Neuronal stem cell (in vitro differentiated cells): ENCODE results near the gene MAP2K7.
A peak's percentile ranks its signal among the peaks of the same experiment; 100 is the strongest.
"Not testable (repeated sequence)": the region's sequence is repeated elsewhere in the genome, so short reads cannot be mapped to it uniquely, and the experiment has no call there.

Experiments used
- DNase-seq: peaks from one replicate; pipeline ENCODE4 v3.0.0-alpha.2; 2013; ENCODE audit warnings: low spot score
- H2AFZ ChIP-seq: one replicate; pipeline ENCODE4 v1.6.1; 2013; ENCODE audit warnings: mild to moderate bottlenecking, low read length, inconsistent platforms
- H2AK5ac ChIP-seq: 2 replicates; pipeline ENCODE4 v1.6.1; 2013; ENCODE audit warnings: low read depth, mild to moderate bottlenecking, inconsistent platforms, low read length, moderate library complexity, mixed read lengths
- H2BK120ac ChIP-seq: 2 replicates; pipeline ENCODE4 v1.6.1; 2013; ENCODE audit warnings: low read depth, mild to moderate bottlenecking, inconsistent platforms, low read length, moderate library complexity, mixed read lengths
- H2BK12ac ChIP-seq: one replicate; pipeline ENCODE4 v1.6.1; 2013; ENCODE audit warnings: low read length, inconsistent platforms
- H2BK15ac ChIP-seq: 2 replicates; pipeline ENCODE4 v1.6.1; 2013; ENCODE audit warnings: mild to moderate bottlenecking, low read length, inconsistent platforms, mixed read lengths
- H2BK5ac ChIP-seq: one replicate; pipeline ENCODE4 v1.6.1; 2013; ENCODE audit warnings: inconsistent platforms, mild to moderate bottlenecking, low read length, moderate library complexity
- H3K14ac ChIP-seq: one replicate; pipeline ENCODE4 v1.6.1; 2013; ENCODE audit warnings: low read length, inconsistent platforms
- H3K18ac ChIP-seq: 2 replicates; pipeline ENCODE4 v1.6.1; 2013; ENCODE audit warnings: low read length, inconsistent platforms
- H3K23ac ChIP-seq: 2 replicates; pipeline ENCODE4 v1.6.1; 2013; ENCODE audit warnings: low read depth, mild to moderate bottlenecking, mixed read lengths, low read length, inconsistent platforms; ENCODE audit not compliant: poor library complexity
- H3K27ac ChIP-seq: replicated peaks from 3 replicates; pipeline ENCODE4 v1.5.1; 2013; ENCODE audit warnings: low read length, inconsistent platforms
- H3K27me3 ChIP-seq, 3 experiments: 2 replicates each; pipeline ENCODE4 v1.6.1; 2013; ENCODE audit warnings: low read length in 3 of 3, mild to moderate bottlenecking in 2 of 3, inconsistent platforms in 1 of 3, low read depth in 1 of 3, mixed read lengths in 1 of 3, moderate library complexity in 1 of 3; ENCODE audit not compliant: control insufficient read depth in 3 of 3, insufficient read depth in 3 of 3
- H3K36me3 ChIP-seq, 2 donors: replicated peaks in 1 of 2; 2 replicates each; pipeline ENCODE4 v1.6.1; 2013; ENCODE audit warnings: low read length in 2 of 2; ENCODE audit not compliant: control insufficient read depth in 2 of 2, insufficient read depth in 2 of 2
- H3K4ac ChIP-seq: 2 replicates; pipeline ENCODE4 v1.6.1; 2013; ENCODE audit warnings: inconsistent platforms, mild to moderate bottlenecking, low read length, moderate library complexity
- H3K4me1 ChIP-seq, 2 donors: 1 replicate in 1 of 2; 2 replicates in 1 of 2; pipeline ENCODE4 v1.6.1; 2013; ENCODE audit warnings: low read length in 2 of 2, low read depth in 1 of 2; ENCODE audit not compliant: control insufficient read depth in 2 of 2, insufficient read depth in 1 of 2
- H3K4me2 ChIP-seq: one replicate; pipeline ENCODE4 v1.6.1; 2013; ENCODE audit warnings: mild to moderate bottlenecking, low read length, inconsistent platforms; ENCODE audit not compliant: insufficient read depth, poor library complexity, severe bottlenecking
- H3K4me3 ChIP-seq, 2 donors: 2 replicates each; pipeline ENCODE4 v1.5.1; 2013; ENCODE audit warnings: low read length in 2 of 2, mild to moderate bottlenecking in 2 of 2, inconsistent platforms in 1 of 2, moderate library complexity in 1 of 2
- H3K79me1 ChIP-seq: one replicate; pipeline ENCODE4 v1.6.1; 2013; ENCODE audit warnings: low read depth, mild to moderate bottlenecking, inconsistent platforms, low read length, moderate library complexity
- H3K9ac ChIP-seq: one replicate; pipeline ENCODE4 v1.6.1; 2013; ENCODE audit warnings: mild to moderate bottlenecking, low read depth, low read length, inconsistent platforms; ENCODE audit not compliant: poor library complexity
- H3K9me3 ChIP-seq, 2 donors: replicated peaks in 1 of 2; 2 replicates each; pipeline versions ENCODE3 to v1.6.1; 2013; ENCODE audit warnings: low read length in 2 of 2, mild to moderate bottlenecking in 2 of 2, inconsistent platforms in 1 of 2, low read depth in 1 of 2, mixed read lengths in 1 of 2, moderate library complexity in 1 of 2; ENCODE audit not compliant: control insufficient read depth in 2 of 2, insufficient read depth in 1 of 2
- H4K8ac ChIP-seq: one replicate; pipeline ENCODE4 v1.6.1; 2013; ENCODE audit warnings: low read depth, mild to moderate bottlenecking, inconsistent platforms, low read length, moderate library complexity
- H4K91ac ChIP-seq: one replicate; pipeline ENCODE4 v1.6.1; 2013; ENCODE audit warnings: low read length, low read depth, mild to moderate bottlenecking, inconsistent platforms; ENCODE audit not compliant: poor library complexity
- WGBS, 2 donors: extraction: QIAGEN DNeasy Blood & Tissue Kit; methylation state at CpG; one replicate each; pipeline ENCODE4 v1.1.7; 2013; ENCODE audit warnings: missing lambda C conversion rate in 2 of 2, mixed read lengths in 1 of 2; ENCODE audit not compliant: insufficient read length in 2 of 2, insufficient replicate concordance in 1 of 2; ENCODE audit errors: extremely low coverage in 2 of 2; 5-methylcytosine and 5-hydroxymethylcytosine counted together

Gene MAP2K7

GRCh38 chr19:7955696-7956095 is 52.0 kb downstream of the MAP2K7 start:
- Histone ChIP-seq H3K9me3 (no peaks in the 10 kb centered on the region), H4K91ac (no peak overlapping the region), H3K23ac (no peak overlapping the region), H2AK5ac (no peak overlapping the region), H3K79me1 (peaks cover 3% of the 10 kb centered on the region), H3K14ac (no peak overlapping the region), H2BK120ac (no peak overlapping the region), H3K27me3 (no peaks in the 10 kb centered on the region), H4K8ac (no peak overlapping the region), H3K36me3 (peaks cover 12 to 41% of the 10 kb centered on the region in 2 donors), H2BK12ac (no peak overlapping the region), H2BK15ac (no peak overlapping the region), H3K18ac (peak overlapping the region; percentile 45), H3K4me1 (peaks cover 0 to 2% of the 10 kb centered on the region in 2 donors), H3K4me2 (no peak overlapping the region), H3K4ac (no peak overlapping the region), H3K27ac (no peak overlapping the region), H3K9ac (no peak overlapping the region), H3K4me3 (no peak overlapping the region), H2BK5ac (no peak overlapping the region), H2AFZ (no peak overlapping the region)
- no peak for DNase-seq
- WGBS, 2 donors, result no CpG with 5 or more reads among the region's 11 CpGs

GRCh38 chr19:7959211-7959610 is 55.5 kb downstream of the MAP2K7 start:
- no peak overlapping the region for H4K91ac ChIP-seq
- no peak overlapping the region for H2AFZ ChIP-seq
- no peaks in the 10 kb centered on the region for H3K9me3 ChIP-seq
- H3K4me2 ChIP-seq, result no peak overlapping the region
- peaks cover 3% of the 10 kb centered on the region for H3K79me1 ChIP-seq
- no peak overlapping the region for H2BK12ac ChIP-seq
- H3K36me3 ChIP-seq, result peaks cover 30 to 76% of the 10 kb centered on the region in 2 donors
- H3K23ac ChIP-seq, result no peak overlapping the region
- no peaks in the 10 kb centered on the region for H3K4me1 ChIP-seq
- no peak overlapping the region for H2BK120ac ChIP-seq
- no peak overlapping the region for H3K4ac ChIP-seq
- no peaks in the 10 kb centered on the region for H3K27me3 ChIP-seq
- no peak overlapping the region for H4K8ac ChIP-seq
- no CpG with 5 or more reads among the region's 6 CpGs for WGBS, 2 donors
- H2BK5ac ChIP-seq, result no peak overlapping the region
- H3K27ac ChIP-seq, result no peak overlapping the region
- DNase-seq, result no peak
- no peak overlapping the region for H3K14ac ChIP-seq
- no peak overlapping the region for H3K4me3 ChIP-seq
- no peak overlapping the region for H3K18ac ChIP-seq
- no peak overlapping the region for H2BK15ac ChIP-seq
- H3K9ac ChIP-seq, result no peak overlapping the region
- no peak overlapping the region for H2AK5ac ChIP-seq

GRCh38 chr19:7961082-7961481 is 57.4 kb downstream of the MAP2K7 start:
- H2BK120ac ChIP-seq, H2BK12ac ChIP-seq, H3K18ac ChIP-seq, H3K4me2 ChIP-seq, H3K9ac ChIP-seq, H4K91ac ChIP-seq, H3K79me1 ChIP-seq, H3K27ac ChIP-seq, H4K8ac ChIP-seq, H3K23ac ChIP-seq, H3K27me3 ChIP-seq, H3K4me1 ChIP-seq, H3K9me3 ChIP-seq, DNase-seq, H3K4ac ChIP-seq, H2BK5ac ChIP-seq, H2BK15ac ChIP-seq, H3K14ac ChIP-seq, H2AFZ ChIP-seq, H2AK5ac ChIP-seq, H3K4me3 ChIP-seq: not testable (repeated sequence)
- WGBS, 2 donors, result no CpG with 5 or more reads among the region's 4 CpGs
- peaks cover 43 to 95% of the 10 kb centered on the region in 2 donors for H3K36me3 ChIP-seq

- H2BK12ac ChIP-seq, result no peak overlapping the region
- H3K23ac ChIP-seq, result no peak overlapping the region
- H4K91ac ChIP-seq, result no peak overlapping the region
- no peak overlapping the region for H2BK5ac ChIP-seq
- H3K9ac ChIP-seq, result no peak overlapping the region
- WGBS, 2 donors, result no CpG with 5 or more reads among the region's 13 CpGs
- H3K9me3 ChIP-seq, result no peaks in the 10 kb centered on the region
- H3K36me3 ChIP-seq, result peaks cover 53 to 99% of the 10 kb centered on the region in 2 donors
- no peaks in the 10 kb centered on the region for H3K4me1 ChIP-seq
- no peak overlapping the region for H3K14ac ChIP-seq
- no peak overlapping the region for H3K4me3 ChIP-seq
- peaks cover 3% of the 10 kb centered on the region for H3K79me1 ChIP-seq
- no peak overlapping the region for H4K8ac ChIP-seq
- H3K4me2 ChIP-seq, result no peak overlapping the region
- no peaks in the 10 kb centered on the region for H3K27me3 ChIP-seq
- no peak overlapping the region for H2AFZ ChIP-seq
- DNase-seq, result no peak
- no peak overlapping the region for H2BK15ac ChIP-seq
- H3K18ac ChIP-seq, result no peak overlapping the region
- no peak overlapping the region for H2BK120ac ChIP-seq
- H3K4ac ChIP-seq, result no peak overlapping the region
- H2AK5ac ChIP-seq, result no peak overlapping the region
- no peak overlapping the region for H3K27ac ChIP-seq
These were observed 58.4 kb downstream of the MAP2K7 start for GRCh38 chr19:7961920-7962626.
